ENCODE data around the gene FBXO7.

The FBXO7 gene

GRCh38 chr22:32448980-32449379 is 25.6 kb upstream of the FBXO7 start (continued):
- TF ChIP-seq, protein P1, sequence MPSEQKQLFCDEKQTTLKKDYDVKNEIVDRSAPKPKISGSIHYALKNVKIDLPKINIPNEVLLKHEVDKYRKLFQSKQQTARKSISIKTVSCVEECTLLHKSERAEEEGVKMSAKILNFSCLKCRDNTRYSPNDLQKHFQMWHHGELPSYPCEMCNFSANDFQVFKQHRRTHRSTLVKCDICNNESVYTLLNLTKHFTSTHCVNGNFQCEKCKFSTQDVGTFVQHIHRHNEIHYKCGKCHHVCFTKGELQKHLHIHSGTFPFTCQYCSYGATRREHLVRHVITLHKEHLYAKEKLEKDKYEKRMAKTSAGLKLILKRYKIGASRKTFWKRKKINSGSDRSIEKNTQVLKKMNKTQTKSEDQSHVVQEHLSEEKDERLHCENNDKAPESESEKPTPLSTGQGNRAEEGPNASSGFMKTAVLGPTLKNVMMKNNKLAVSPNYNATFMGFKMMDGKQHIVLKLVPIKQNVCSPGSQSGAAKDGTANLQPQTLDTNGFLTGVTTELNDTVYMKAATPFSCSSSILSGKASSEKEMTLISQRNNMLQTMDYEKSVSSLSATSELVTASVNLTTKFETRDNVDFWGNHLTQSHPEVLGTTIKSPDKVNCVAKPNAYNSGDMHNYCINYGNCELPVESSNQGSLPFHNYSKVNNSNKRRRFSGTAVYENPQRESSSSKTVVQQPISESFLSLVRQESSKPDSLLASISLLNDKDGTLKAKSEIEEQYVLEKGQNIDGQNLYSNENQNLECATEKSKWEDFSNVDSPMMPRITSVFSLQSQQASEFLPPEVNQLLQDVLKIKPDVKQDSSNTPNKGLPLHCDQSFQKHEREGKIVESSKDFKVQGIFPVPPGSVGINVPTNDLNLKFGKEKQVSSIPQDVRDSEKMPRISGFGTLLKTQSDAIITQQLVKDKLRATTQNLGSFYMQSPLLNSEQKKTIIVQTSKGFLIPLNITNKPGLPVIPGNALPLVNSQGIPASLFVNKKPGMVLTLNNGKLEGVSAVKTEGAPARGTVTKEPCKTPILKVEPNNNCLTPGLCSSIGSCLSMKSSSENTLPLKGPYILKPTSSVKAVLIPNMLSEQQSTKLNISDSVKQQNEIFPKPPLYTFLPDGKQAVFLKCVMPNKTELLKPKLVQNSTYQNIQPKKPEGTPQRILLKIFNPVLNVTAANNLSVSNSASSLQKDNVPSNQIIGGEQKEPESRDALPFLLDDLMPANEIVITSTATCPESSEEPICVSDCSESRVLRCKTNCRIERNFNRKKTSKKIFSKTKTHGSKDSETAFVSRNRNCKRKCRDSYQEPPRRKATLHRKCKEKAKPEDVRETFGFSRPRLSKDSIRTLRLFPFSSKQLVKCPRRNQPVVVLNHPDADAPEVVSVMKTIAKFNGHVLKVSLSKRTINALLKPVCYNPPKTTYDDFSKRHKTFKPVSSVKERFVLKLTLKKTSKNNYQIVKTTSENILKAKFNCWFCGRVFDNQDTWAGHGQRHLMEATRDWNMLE (tag by site-specific recombination; conservative IDR thresholded peaks at IDR 0.05; ENCODE audit: low read depth), result no peak
- TF ChIP-seq ZNF202 (tag by site-specific recombination; IDR thresholded peaks at IDR 0.05; ENCODE audit: borderline replicate concordance) (no peak), REPIN1 (tag by site-specific recombination; IDR thresholded peaks at IDR 0.05; ENCODE audit: low read depth) (no peak), ZNF214 (tag by site-specific recombination; IDR thresholded peaks at IDR 0.05; ENCODE audit: borderline replicate concordance) (no peak), ZNF624 (tag by site-specific recombination; IDR thresholded peaks at IDR 0.05) (no peak), ZNF585B (tag by site-specific recombination; IDR thresholded peaks at IDR 0.05) (no peak), ZNF660 (tag by site-specific recombination; IDR thresholded peaks at IDR 0.05) (peak; percentile 48; the same call in 1 of the 2 replicates), BCL11B (tag by site-specific recombination; IDR thresholded peaks at IDR 0.05; ENCODE audit: low read depth) (no peak), ZXDB (tag by site-specific recombination; IDR thresholded peaks at IDR 0.05) (peak; percentile 30; the same call in 1 of the 2 replicates), ZNF658 (tag by site-specific recombination; IDR thresholded peaks at IDR 0.05) (no peak), ZNF530 (tag by site-specific recombination; IDR thresholded peaks at IDR 0.05; ENCODE audit: low read depth) (no peak), ZNF324 (tag by site-specific recombination; IDR thresholded peaks at IDR 0.05) (0 out of 2 replicates have a peak, but pooled peaks have one; percentile 47), ZNF521 (tag by site-specific recombination; IDR thresholded peaks at IDR 0.05) (no peak), ZNF785 (tag by site-specific recombination; IDR thresholded peaks at IDR 0.05) (no peak), ZNF449 (tag by site-specific recombination; IDR thresholded peaks at IDR 0.05) (no peak), PRDM2 (tag by site-specific recombination; IDR thresholded peaks at IDR 0.05; ENCODE audit: borderline replicate concordance) (no peak), SETDB1 (IDR thresholded peaks at IDR 0.05; ENCODE audit: insufficient read length, low read length) (no peak), ZSCAN30 (tag by site-specific recombination; IDR thresholded peaks at IDR 0.05) (no peak)
- TF ChIP-seq, protein P2, sequence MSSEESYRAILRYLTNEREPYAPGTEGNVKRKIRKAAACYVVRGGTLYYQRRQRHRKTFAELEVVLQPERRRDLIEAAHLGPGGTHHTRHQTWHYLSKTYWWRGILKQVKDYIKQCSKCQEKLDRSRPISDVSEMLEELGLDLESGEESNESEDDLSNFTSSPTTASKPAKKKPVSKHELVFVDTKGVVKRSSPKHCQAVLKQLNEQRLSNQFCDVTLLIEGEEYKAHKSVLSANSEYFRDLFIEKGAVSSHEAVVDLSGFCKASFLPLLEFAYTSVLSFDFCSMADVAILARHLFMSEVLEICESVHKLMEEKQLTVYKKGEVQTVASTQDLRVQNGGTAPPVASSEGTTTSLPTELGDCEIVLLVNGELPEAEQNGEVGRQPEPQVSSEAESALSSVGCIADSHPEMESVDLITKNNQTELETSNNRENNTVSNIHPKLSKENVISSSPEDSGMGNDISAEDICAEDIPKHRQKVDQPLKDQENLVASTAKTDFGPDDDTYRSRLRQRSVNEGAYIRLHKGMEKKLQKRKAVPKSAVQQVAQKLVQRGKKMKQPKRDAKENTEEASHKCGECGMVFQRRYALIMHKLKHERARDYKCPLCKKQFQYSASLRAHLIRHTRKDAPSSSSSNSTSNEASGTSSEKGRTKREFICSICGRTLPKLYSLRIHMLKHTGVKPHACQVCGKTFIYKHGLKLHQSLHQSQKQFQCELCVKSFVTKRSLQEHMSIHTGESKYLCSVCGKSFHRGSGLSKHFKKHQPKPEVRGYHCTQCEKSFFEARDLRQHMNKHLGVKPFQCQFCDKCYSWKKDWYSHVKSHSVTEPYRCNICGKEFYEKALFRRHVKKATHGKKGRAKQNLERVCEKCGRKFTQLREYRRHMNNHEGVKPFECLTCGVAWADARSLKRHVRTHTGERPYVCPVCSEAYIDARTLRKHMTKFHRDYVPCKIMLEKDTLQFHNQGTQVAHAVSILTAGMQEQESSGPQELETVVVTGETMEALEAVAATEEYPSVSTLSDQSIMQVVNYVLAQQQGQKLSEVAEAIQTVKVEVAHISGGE (tag by site-specific recombination; conservative IDR thresholded peaks at IDR 0.05; ENCODE audit: low read depth), result no peak
- TF ChIP-seq, protein P3, sequence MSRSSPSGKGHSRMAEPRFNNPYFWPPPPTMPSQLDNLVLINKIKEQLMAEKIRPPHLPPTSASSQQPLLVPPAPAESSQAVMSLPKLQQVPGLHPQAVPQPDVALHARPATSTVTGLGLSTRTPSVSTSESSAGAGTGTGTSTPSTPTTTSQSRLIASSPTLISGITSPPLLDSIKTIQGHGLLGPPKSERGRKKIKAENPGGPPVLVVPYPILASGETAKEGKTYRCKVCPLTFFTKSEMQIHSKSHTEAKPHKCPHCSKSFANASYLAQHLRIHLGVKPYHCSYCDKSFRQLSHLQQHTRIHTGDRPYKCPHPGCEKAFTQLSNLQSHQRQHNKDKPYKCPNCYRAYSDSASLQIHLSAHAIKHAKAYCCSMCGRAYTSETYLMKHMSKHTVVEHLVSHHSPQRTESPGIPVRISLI (tag by site-specific recombination; IDR thresholded peaks at IDR 0.05), result no peak
- TF ChIP-seq, protein P4, sequence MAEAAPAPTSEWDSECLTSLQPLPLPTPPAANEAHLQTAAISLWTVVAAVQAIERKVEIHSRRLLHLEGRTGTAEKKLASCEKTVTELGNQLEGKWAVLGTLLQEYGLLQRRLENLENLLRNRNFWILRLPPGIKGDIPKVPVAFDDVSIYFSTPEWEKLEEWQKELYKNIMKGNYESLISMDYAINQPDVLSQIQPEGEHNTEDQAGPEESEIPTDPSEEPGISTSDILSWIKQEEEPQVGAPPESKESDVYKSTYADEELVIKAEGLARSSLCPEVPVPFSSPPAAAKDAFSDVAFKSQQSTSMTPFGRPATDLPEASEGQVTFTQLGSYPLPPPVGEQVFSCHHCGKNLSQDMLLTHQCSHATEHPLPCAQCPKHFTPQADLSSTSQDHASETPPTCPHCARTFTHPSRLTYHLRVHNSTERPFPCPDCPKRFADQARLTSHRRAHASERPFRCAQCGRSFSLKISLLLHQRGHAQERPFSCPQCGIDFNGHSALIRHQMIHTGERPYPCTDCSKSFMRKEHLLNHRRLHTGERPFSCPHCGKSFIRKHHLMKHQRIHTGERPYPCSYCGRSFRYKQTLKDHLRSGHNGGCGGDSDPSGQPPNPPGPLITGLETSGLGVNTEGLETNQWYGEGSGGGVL (tag by site-specific recombination; IDR thresholded peaks at IDR 0.05), result peak; percentile 92
